Duodenal mucosa (tissue), 2 donors: ENCODE measurements around the gene MRPL24.

Source experiments
- H3K27ac ChIP-seq: one replicate; pipeline ENCODE4 v1.7.0; 2013; ENCODE audit warnings: low read depth, low read length
- H3K27me3 ChIP-seq, 2 donors: one replicate each; pipeline ENCODE4 v1.7.0; 2013; ENCODE audit warnings: low read length in 2 of 2, control low read depth in 1 of 2; ENCODE audit not compliant: insufficient read depth in 2 of 2, control insufficient read depth in 1 of 2
- H3K36me3 ChIP-seq, 2 donors: one replicate each; pipeline ENCODE4 v1.7.0; 2013; ENCODE audit warnings: low read length in 2 of 2, control low read depth in 1 of 2; ENCODE audit not compliant: insufficient read depth in 2 of 2, control insufficient read depth in 1 of 2
- H3K4me1 ChIP-seq, 2 donors: one replicate each; pipeline ENCODE4 v1.7.0; 2013; ENCODE audit warnings: low read length in 2 of 2, control low read depth in 1 of 2; ENCODE audit not compliant: insufficient read depth in 2 of 2, control insufficient read depth in 1 of 2
- H3K4me3 ChIP-seq, 2 donors: one replicate each; pipeline ENCODE4 v1.7.0; 2013; ENCODE audit warnings: low read length in 2 of 2, low read depth in 1 of 2
- H3K9ac ChIP-seq, 2 donors: one replicate each; pipeline ENCODE4 v1.7.0; 2013; ENCODE audit warnings: low read length in 2 of 2, low read depth in 1 of 2
- H3K9me3 ChIP-seq, 2 donors: one replicate each; pipeline ENCODE4 v1.7.0; 2013; ENCODE audit warnings: low read length in 2 of 2, control low read depth in 1 of 2; ENCODE audit not compliant: control insufficient read depth in 1 of 2

Gene MRPL24

DNA sequence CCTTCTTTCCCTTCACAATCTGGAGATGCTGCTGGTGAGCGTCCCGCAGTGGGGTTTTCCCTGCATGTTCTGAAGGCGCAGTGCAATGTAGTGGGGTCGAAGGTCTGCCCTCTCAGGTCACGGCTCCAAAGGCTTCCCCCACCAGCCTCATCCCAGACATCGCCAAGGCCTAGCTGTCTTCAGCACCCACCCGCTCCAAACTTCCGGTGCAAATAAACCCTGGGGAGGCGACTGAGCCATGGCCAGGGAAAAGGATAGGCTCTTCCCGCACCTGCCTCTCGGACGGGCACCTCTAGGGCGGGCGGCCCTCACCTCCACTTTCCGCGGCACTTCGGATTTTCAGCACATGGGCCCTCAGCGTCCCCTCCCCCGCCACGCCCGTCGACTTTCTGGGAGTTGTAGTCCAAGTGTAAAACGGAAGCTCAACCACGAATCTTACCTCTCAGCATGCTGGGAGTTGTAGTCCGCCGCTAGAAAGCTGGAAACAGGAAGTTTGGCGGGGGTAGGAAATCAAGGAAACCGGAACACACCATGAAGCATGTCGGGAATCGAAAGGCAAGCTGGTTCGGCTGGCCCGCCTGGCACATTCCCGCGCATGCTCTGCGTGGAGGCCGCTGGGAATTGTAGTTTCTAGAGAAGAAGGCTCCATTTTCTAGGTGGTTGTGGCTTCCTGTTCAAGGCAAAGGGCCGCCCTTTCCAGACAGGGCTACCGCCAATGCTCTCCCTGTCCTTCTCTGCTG lies at the start of gene MRPL24:
MRPL24 (minus strand) TSS at position 348 of the 740 bp plus-strand sequence. CDS start 2,384 bp downstream, outside the sequence.
- H3K4me1 ChIP-seq, result peaks cover 20 to 26% of the 10 kb centered on the region in 2 donors
- H3K27me3 ChIP-seq, result no peaks in the 10 kb centered on the region
- no peaks in the 10 kb centered on the region for H3K9me3 ChIP-seq
- H3K36me3 ChIP-seq, result peaks cover 28 to 52% of the 10 kb centered on the region in 2 donors
- H3K27ac ChIP-seq, result peak within 1 kb of the TSS; percentile 67
- peak within 1 kb of the TSS; percentile 96 to 97 for H3K4me3 ChIP-seq
- peak within 1 kb of the TSS; percentile 71 to 91 for H3K9ac ChIP-seq

DNA sequence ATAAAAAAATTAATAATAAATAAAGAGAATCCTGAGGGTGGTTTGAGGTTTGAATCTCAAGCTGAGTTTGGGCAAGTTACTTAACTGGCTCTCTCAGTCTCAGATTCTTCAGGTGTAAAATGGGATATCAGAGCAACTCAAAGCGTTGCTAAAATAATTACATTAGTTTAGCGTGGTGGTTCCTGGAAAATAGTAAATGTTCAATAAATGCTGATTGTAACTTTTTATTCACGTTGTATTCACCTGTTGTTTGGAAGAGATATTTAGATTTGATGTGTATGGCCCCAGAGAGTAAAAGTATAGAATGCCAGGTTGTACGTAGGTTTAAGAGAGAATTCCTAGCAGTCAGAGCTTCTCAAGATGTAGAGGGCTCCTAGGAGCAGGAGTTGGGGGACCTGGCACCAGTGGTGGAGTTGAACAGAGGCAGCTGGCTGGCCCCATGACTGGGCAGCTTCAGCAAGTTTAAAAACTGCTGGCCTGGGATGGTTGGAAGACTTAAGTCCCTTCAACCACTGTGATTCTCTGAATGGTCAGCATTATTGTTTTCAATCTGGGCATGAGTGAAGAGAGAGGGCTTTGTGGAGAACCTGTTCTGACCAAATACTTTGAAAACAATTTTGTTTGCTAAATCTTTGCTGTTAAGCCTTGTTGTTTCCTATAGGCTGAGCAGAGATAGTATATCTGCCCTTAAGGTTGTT lies 48.9 kb upstream of the MRPL24 start:
- no peaks in the 10 kb centered on the region for H3K9me3 ChIP-seq
- H3K36me3 ChIP-seq, result peaks cover 25 to 65% of the 10 kb centered on the region in 2 donors
- H3K27me3 ChIP-seq, result no peaks in the 10 kb centered on the region
- H3K27ac ChIP-seq, result no peak overlapping the region
- H3K9ac ChIP-seq, result no peak overlapping the region
- H3K4me1 ChIP-seq, result no peaks in the 10 kb centered on the region
- no peak overlapping the region for H3K4me3 ChIP-seq

DNA sequence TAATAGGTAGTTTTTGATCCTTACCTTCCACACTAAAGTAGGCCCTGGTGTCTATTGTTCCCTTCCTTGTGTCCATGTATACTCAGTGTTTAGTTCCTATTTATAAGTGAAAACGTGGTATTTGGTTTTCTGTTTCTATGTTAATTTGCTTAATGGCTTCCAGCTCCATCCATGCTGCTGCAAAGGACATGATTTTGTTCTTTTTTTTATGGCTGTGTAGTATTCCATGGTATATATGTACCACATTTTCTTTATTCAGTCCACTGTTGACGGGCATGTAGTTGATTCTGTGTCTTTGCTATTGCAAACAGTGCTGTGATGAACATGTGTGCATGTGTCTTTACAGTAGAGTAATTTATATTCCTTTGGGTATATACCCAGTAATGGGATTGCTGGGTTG lies 47.2 kb upstream of the MRPL24 start:
- H3K27ac ChIP-seq, result no peak overlapping the region
- no peak overlapping the region for H3K4me3 ChIP-seq
- H3K9ac ChIP-seq, result no peak overlapping the region
- no peaks in the 10 kb centered on the region for H3K27me3 ChIP-seq
- no peaks in the 10 kb centered on the region for H3K9me3 ChIP-seq
- H3K4me1 ChIP-seq, result no peaks in the 10 kb centered on the region
- peaks cover 15 to 67% of the 10 kb centered on the region in 2 donors for H3K36me3 ChIP-seq

DNA sequence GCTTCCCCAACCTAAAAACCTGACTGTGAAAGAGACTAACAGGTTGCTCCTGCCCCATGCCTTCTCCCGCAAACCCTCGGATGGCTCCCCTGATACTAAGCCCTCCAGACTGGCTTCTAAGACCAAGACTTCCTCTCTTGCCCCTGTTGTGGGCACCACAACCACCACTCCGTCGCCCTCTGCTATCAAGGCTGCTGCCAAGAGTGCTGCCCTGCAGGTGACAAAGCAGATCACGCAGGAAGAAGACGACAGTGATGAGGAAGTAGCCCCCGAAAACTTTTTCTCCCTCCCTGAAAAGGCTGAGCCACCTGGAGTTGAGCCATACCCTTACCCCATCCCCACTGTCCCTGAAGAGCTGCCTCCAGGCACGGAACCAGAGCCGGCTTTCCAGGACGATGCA lies 45.8 kb upstream of the MRPL24 start:
- Histone ChIP-seq H3K27me3 (no peaks in the 10 kb centered on the region), H3K4me3 (no peak overlapping the region), H3K27ac (no peak overlapping the region), H3K9ac (no peak overlapping the region), H3K9me3 (no peaks in the 10 kb centered on the region), H3K4me1 (no peaks in the 10 kb centered on the region), H3K36me3 (peaks cover 16 to 66% of the 10 kb centered on the region in 2 donors)

DNA sequence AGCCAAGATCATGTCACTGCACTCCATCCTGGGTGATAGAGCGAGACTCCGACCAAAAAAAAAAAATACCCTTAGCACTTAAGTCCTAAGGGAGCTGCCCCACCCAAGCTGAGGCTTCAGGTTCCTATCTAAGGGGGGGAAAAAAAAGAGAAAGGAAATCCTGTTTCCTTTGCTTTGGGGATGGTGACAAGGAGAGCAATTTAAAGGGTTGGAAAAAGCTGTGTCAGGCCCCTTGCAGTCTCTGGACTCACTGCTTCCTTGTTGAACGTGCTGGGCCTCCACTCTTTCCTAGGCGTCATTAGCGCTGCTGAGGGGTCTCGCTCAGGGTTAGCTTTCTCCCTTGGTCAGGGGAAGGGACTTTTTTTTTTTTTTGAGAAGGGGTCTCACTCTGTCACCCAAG lies 44.6 kb upstream of the MRPL24 start:
- Histone ChIP-seq H3K27ac (no peak overlapping the region), H3K4me3 (no peak overlapping the region), H3K9ac (no peak overlapping the region), H3K9me3 (no peaks in the 10 kb centered on the region), H3K27me3 (no peaks in the 10 kb centered on the region), H3K4me1 (no peaks in the 10 kb centered on the region), H3K36me3 (peaks cover 16 to 64% of the 10 kb centered on the region in 2 donors)

DNA sequence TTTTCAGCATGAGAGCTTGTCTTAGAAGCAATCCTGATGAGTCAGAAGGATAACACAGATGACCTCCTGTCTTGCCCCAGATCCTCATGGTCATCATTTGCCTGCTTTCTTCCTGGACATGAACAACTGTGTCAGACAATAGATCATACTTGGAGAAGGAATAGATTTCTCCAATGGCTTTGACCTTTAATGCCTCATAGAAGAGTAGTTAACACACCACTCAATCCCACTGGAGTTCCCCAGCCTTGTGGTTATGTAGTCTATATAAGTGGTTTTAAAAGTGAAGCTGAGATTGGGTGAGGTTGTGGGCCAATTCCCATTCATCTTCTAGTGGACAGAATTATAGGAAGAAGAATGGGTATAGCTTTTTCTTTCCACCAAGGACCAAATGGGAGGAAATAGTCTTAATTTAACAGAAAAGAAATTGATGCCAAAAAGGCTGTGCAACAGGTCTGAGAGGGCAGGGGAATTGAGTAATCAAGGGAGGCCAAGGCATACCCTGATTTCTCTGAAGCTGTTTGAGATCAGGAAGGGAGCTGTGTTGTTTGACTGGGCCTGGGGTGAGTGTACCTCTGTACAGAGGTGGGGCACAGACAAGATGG lies 40.8 kb upstream of the MRPL24 start:
- no peak overlapping the region for H3K27ac ChIP-seq
- no peak overlapping the region for H3K9ac ChIP-seq
- no peak overlapping the region for H3K4me3 ChIP-seq
- no peaks in the 10 kb centered on the region for H3K27me3 ChIP-seq
- no peaks in the 10 kb centered on the region for H3K4me1 ChIP-seq
- no peaks in the 10 kb centered on the region for H3K9me3 ChIP-seq
- peaks cover 11 to 45% of the 10 kb centered on the region in 2 donors for H3K36me3 ChIP-seq

DNA sequence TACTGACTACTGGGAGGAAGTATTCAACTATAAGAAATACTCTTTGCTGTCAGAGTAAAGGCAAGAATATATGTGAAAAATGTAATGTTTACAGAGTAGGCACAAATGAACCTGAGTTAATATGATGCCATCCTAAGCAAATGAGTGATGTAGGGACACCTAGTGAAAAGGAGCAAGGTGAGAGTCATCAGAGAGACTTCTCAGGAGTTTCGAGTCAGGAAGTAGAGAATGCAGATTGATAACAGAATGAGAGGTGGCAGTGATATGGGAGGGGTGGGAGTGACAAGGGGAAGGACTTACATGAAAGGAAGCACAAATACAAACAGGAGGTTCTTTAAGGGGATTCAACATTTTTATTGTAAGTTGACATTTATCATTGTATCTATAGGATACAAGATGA lies 36.7 kb upstream of the MRPL24 start:
- no peaks in the 10 kb centered on the region for H3K27me3 ChIP-seq
- H3K27ac ChIP-seq, result no peak overlapping the region
- H3K9ac ChIP-seq, result no peak overlapping the region
- H3K4me3 ChIP-seq, result no peak overlapping the region
- H3K36me3 ChIP-seq, result peaks cover 6 to 28% of the 10 kb centered on the region in 2 donors
- H3K4me1 ChIP-seq, result peaks cover 4 to 9% of the 10 kb centered on the region in 2 donors
- H3K9me3 ChIP-seq, result no peaks in the 10 kb centered on the region

DNA sequence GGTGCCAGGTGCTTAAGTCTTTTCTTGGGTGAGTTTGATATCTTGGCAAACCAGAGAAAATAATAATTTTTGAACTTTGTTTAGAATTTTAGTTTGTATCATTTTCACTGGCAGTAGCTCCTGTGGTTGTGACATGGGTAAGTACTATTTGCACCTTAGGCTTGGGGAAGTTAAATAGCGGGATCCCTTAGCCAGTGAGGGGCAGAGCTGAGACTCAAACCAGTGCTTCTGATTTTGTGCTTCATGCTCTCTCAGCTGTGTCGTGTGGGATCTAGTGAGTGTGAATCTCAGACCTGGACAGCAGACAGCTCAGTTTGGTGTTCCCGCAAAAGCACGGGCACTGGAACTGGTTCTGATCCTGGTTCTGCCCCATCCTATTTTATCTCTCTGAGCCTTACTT lies 36.1 kb upstream of the MRPL24 start:
- H3K36me3 ChIP-seq, result peaks cover 0 to 22% of the 10 kb centered on the region in 2 donors
- H3K9ac ChIP-seq, result no peak overlapping the region
- H3K9me3 ChIP-seq, result no peaks in the 10 kb centered on the region
- H3K4me1 ChIP-seq, result peaks cover 10 to 12% of the 10 kb centered on the region in 2 donors
- no peaks in the 10 kb centered on the region for H3K27me3 ChIP-seq
- H3K4me3 ChIP-seq, result no peak overlapping the region
- no peak overlapping the region for H3K27ac ChIP-seq

DNA sequence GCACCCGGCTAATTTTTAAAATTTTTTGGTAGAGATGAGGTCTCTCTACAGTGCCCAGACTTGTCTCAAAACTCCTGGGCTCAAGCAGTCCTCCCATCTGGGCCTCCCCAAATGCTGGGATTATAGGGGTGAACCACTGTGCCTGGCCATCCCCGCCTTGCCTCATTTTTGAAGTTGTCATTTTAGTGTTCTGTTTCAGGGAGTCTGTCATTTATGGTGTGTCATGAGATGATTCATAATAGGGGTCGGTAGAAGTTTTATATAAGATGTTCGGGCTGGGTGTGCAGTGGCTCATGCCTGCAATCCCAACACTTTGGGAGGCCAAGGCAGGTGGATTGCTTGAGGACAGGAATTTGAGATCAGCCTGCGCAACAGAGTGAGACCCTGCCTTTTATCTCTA lies 34.9 kb upstream of the MRPL24 start:
- H3K36me3 ChIP-seq, result peaks cover 0 to 13% of the 10 kb centered on the region in 2 donors
- H3K4me3 ChIP-seq, result no peak overlapping the region
- no peak overlapping the region for H3K9ac ChIP-seq
- H3K9me3 ChIP-seq, result no peaks in the 10 kb centered on the region
- no peak overlapping the region for H3K27ac ChIP-seq
- H3K27me3 ChIP-seq, result no peaks in the 10 kb centered on the region
- H3K4me1 ChIP-seq, result peaks cover 12 to 16% of the 10 kb centered on the region in 2 donors

DNA sequence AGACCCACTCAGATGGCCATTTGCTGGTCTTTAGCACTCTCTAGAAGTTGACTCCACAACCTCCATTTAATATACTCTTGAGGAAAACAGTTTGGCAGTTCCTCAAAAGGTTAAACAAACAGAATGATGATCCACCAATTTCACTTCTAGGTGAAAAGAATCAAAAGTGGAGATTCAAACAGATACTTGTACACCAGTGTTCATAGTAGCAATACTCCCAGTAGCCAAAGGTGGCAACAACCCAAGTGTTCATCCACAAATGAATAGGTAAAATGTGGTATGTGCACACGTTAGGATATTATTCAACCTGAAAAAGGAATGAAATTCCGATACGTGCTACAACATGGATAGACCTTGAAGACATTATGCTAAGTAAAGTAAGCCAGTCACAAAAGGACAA lies 32.7 kb upstream of the MRPL24 start:
- Histone ChIP-seq H3K9me3 (no peaks in the 10 kb centered on the region), H3K4me1 (peaks cover 28 to 34% of the 10 kb centered on the region in 2 donors), H3K27me3 (no peaks in the 10 kb centered on the region), H3K36me3 (peaks cover 0 to 12% of the 10 kb centered on the region in 2 donors), H3K4me3 (no peak overlapping the region), H3K27ac (no peak overlapping the region), H3K9ac (no peak overlapping the region)
